Muscle of back (tissue), 11 donors: ENCODE data around the gene HNMT. TPM values are rescaled to one million over a fixed set of nuclear protein-coding genes. Genes with fewer than 3 reads are reported as not detected.
A peak's percentile ranks its signal among the peaks of the same experiment; 100 is the strongest.

ENCODE experiments used
- DNase-seq, 3 donors: peaks; one replicate each; pipeline versions ENCODE4 v3.0.0 to v3.0.0-alpha.2; 2013
- polyA plus RNA-seq, 10 donors: library from polyadenylated mRNA; unstranded; fragments of 120-200 nt; gene quantifications; one replicate each; pipeline ENCODE4 v1.2.1, GENCODE V29; 2013; ENCODE audit not compliant: insufficient read length in 10 of 10

The HNMT gene
- polyA plus RNA-seq, 10 donors: 19.5 to 27.8 (median 22.6) TPM

DNA sequence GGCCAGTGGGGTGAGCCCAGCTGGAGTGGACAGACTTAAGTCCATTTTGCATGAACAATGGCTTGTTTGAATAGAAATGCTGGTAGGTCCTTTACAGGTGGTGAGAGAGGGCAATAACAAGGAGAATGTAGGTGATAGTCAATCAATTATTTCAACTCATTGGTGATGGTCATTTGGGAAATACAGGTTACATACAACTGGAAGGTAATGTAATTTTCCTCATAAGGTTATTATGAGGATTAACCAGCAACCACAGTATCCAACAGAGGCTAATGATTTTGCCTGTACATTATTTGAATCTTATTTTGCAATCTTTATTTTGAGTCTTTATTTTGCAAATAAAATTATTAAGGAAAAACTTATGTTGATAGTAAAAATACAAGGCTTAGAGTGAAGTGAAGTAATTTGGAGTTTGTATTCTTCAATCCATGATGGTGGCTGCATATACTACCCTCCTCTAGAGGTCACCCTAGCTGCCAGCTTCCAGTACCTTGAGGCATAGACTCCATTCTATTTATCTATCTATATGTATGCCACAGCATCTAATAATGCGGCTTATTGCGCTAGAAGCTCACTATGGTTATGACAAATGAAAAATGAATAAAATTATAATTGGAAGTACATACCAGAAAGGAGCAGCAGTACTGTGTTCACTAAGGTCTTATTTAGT lies 20.5 kb upstream of the HNMT start:
- DNase-seq: no peak

- no peak for DNase-seq
Observed at GRCh38 chr2:137944714-137945113, 19.6 kb upstream of the HNMT start.

DNA sequence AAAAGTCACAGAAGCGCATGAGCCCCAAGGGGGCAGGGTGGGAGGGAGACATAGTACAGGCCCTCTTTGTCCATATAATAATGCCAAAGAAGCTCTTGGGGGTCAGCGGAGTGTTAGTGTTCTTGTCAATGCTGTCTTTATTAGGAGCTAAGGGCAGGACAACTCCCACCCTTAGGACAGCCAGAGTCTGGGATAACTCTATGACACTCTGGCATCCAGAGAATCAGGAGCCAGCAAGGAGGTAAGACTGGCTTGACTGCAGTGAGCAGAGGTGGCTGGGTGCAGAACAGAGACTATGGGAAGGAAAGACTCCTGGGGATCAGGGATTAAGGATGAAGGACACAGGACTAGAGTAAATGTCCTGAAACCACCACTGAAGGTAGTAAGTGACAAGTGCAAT lies 19.0 kb upstream of the HNMT start:
- DNase-seq: no peak

- DNase-seq: no peak
Observed at GRCh38 chr2:137946227-137946626, 18.0 kb upstream of the HNMT start.

DNA sequence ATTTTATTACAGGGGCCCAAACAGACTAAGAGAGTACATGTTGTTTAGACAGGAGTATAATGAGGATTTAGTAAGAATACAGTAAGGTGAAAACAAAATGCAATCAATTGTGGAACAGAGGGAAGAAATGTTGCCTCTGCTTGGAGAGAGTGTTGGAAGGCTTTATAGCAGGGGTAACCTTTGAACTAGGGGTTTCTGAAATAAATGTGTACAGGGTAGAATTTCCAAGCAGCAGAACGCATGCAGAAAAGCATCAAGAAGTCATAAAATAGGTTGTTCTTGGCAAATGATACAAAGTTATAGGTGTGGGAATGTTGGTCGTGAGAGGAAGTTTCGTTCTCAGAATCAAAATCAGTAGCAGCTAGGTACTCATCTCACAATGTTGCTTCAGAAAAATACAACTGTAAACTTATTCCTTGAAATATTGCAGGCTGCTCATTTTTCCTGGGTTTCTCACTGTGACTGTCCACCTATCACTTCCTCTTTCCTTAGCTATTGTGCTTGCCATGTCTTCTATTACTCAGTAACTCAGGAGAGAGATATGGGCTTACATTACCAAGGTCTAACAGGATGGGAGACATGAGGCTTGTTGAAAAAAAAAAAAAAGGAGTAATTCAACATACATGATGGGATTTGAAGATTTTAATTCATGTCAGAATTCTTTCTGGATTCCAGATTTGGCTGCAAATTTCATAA lies 17.1 kb upstream of the HNMT start:
- DNase-seq: no peak

- DNase-seq: peak; percentile 50 to 76 (median 69)
Observed at GRCh38 chr2:137947728-137948336, 16.4 kb upstream of the HNMT start.

DNA sequence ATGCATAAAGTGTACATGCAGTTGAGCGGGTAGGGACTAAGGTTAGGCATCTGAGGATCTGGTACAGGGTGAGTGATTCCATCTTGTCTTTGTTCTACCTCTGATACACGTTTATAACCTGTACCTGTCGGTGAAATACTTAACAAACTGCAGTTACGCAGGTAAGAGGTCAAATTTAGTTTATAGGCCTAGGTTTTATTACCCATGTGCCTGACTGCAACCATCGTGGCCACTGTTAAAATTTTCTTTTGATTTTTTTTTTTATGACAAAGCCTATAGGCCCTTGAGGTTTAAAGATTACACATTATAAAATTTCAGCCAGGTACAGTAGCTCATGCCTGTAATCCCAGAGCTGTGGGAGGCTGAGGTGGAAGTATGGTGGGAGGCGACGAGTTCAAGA lies 15.4 kb upstream of the HNMT start:
- DNase-seq: no peak

DNA sequence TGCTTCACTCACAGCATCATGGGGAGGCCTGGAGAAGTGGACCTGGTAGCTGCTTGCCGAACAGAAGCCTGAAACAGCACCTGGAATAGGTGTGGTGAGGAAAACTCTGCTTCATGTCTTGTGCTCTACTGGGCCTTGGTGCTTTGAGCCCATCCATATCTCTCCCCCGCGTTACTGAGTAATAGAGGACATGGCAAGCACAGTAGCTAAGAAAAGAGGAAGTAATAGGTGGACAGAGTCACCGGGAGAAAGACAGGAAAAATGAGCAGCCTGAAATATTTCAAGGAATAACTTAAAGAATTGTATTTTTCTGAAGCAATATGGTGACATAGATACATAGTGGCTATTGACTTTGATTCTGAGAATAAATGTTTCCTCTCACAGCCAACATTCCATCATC lies 14.0 kb upstream of the HNMT start:
- no peak for DNase-seq

DNA sequence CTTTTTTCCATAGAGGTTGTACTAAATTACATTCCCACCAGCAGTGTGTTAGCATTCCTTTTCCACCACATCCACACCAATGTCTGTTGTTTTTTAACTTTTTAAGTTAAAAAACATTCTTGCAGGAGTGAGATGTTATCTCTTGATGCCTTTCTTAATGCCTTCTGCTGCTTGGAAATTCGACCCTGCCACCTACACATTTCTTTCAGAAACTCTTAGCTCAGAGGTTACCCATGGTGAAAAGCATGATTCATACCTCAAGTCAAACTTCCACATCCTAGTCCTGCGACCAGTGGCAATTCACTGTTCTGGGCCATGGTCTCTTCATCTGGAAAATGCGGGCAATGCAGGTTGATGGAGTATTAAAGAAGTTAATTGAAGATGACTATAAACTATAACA lies 12.7 kb upstream of the HNMT start:
- DNase-seq: no peak

DNA sequence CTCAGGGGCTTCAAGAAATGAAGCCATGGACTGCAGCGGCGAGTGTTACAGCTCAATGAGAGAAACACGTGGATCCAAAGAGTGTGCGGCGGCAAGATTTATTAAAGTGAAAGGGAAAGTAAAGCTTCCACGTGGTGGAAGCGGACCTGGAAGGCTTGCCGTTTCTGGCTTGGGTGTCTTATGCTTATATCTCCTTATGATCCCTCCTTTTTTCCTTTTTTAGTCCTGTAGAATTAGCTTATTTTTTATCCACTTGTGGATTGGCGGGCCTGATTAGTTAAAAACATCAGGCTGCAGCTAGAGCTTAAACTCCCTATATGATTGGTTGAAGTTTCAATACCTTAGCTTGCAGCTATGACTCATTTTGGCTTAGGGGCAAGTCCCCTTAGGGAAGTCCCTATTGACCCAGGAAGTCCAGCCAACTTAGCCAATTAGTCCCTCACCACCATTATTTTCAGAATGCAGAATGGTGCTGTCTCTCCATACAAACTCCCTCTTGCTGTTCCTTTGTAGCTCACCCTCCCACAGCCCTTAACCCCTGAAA lies 11.6 kb upstream of the HNMT start:
- peak; percentile 54 to 84 (median 57) for DNase-seq

- no peak for DNase-seq
Observed at GRCh38 chr2:137955536-137955935, 8.7 kb upstream of the HNMT start.

DNA sequence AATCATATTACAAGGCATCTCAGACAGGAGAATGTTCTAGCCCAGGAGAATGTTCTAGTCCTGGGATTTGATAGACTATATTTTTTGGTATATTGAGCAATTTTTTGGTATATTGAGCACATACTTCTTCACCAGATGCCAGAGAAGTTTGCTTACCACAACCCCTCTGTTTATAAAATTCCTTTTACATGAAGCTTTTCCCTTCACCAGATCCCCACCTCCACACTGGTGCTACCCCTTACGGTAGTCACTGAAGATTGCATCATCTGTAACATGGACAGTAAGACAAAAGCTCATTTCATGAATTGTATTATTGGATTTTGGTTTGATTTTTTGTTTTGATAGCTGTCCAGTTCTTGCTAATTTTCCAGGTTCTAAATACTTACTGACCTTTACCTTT lies 7.2 kb upstream of the HNMT start:
- DNase-seq: peak in 1 of 3 donors; percentile 82

DNA sequence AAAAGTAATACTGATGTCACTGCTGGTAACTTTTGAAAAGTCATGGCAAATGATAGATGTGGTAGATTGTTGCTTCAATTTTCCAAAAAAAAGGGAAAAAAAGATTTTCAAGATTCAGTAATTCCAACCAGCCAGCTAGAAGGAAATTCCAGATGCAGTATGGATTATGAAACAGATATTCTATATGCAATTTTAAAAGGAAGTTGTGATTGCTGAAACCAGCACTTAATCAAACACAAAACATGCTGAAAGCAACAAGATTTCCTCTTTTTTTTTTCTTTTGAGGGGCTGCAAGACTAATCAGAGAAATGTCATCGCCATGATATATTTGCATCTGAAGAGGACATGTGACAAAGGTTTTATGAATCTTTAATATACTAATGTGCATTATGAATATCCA lies 5.1 kb upstream of the HNMT start:
- no peak for DNase-seq

DNA sequence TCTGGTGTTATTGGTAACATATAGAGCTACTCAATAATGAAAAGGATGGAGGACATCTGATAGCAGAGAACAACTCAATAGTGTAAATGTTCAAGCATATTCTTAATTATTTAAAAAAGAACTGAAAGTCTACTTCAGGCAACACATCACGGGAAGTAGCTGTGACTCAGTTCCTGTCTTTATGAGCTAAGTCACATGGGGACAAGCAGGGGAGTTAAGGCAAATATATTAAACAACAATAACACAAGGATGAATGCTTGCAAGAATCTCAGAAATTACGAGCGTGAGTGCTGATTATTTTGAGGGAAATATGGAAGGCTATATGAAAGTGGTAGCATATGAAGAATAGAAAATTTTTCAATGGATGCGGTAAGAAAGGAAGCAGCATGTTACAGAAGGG lies 4.0 kb upstream of the HNMT start:
- DNase-seq: no peak

DNA sequence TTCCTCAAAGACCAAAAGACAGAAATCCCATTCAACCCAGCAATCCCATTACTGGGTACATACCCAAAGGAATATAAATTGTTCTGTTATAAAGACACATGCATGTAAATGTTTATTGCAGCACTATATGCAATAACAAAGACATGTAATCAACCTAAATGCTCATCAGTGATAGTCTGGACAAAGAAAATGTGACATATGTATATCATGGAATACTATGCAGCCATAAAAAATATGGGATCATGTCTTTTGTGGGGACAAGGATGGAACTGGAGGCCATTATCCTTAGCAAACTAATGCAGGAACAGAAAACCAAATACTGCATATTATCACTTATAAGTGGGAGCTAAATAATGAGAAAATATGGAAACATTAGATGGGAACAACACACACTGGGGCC lies 2.7 kb upstream of the HNMT start:
- no peak for DNase-seq

DNA sequence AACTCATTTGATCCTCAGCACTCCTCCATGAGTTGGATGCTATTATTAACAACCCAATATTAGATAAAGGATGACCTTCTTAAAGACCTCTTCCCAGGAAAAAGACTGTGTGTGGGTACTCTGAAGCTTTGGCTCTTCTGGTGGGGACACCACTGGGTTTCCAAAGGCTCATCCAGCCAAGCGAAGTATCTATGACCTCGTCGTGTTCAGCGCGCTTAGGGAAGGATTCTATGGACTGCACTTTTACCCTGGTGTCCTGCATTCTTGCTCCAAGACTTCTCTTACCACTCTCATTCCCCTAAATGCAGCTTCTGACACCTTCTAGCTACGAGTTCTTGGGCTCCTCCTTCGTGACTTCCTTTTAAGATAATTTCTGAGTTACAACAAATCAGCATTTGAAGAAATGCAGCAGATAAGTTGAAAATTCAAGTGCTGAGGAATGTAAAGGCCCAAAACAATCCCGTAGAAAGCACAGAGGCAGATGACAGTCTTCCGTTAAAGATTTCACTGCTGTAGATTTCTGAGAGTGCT lies 673 bp upstream of the HNMT start:
- DNase-seq: no peak

DNA sequence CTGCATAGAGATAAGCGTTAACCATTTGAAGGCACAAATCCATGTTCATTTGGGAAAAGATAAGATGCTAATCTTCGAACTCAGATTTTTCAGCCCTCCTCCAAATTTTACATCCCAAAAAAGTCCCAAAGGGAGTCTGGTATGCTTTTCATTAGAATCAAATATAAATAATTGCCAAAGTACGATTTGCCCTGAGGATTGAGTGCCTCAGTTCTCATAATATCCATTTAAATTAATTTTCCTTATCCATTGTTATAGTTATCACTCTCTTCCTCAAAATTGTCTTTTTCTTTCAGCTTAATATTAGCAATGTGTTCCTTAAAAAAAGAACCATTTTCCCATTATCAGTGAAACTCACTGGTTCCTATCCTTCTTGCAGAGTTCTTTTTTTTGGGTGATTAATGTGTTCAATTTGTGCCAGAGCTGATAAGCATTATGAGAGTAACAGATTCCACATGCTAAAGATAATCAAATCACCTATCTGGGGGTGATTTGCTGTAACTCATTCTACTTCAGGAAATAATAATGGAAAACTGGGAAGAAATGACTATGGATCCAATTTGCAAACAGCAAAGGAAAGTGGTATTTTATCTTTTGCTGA lies 686 bp downstream of the HNMT start:
- DNase-seq: peak in 1 of 3 donors; percentile 22

DNA sequence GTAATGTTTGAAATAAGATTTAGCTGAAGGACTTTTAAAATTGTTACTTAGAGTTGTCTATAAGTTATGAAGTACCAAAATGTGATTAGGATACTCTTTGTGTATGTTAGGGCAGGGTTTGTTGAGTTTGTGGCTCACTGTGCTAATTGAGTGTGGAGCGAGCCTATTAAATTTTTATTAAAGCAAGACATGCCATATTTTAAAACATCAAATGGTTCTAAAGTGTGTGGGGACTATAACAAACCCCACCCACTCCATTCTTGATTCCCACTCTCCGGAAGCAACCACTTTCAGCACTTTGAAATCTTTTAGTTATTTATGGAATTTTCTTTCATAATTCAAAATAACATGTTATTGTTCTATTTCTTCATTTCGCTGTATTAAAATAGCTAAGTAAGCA lies 1.8 kb downstream of the HNMT start:
- DNase-seq: no peak

DNA sequence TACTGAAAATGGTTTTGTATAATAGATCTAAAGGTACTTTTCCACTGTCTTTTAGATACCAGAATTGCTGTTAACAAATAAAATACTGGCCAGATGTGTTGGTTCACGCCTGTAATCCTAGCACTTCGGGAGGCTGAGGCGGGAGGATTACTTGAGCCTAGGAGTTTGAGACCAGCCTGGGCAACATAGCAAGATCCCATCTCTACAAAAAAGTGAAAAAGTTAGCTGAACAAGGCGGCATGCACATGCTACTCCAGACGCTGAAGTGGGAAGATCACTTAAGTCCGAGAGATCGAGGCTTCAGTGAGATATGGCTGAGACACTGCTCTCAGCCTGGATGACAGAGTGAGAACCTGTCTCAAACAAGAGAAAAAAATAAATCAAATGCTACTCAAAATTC lies 2.8 kb downstream of the HNMT start:
- DNase-seq: no peak

- peak in 1 of 3 donors; percentile 18 for DNase-seq
Observed at GRCh38 chr2:137968477-137969417, 4.5 kb downstream of the HNMT start.

DNA sequence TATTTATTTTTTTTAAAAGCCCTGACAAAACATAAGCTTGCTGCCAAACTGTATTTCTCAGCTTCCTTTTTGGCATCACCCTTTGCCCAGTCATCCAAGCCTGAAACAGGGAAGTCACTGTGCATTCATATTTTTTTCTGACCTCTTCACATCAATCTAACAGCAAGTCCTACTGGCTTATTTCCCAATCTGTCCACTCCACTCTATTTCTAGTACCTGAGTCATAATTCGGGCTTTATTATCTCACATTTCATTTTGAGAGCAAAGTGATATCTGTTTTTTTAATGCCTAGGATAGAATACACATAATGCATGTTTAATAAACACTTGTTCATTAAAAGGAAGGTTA lies 5.1 kb downstream of the HNMT start:
- DNase-seq: peak; percentile 40 to 63 (median 60)
